GM12872 (cell line): ENCODE results near the gene OR5D18.

ENCODE experiments used
- CTCF ChIP-seq: IDR thresholded peaks from 3 replicates; pipeline ENCODE4 v1.5.1; 2011; ENCODE audit warnings: low read depth, mild to moderate bottlenecking, low read length, moderate library complexity; ENCODE audit not compliant: insufficient read depth

The OR5D18 gene

GRCh38 chr11:55819330-55819729 lies at the start of gene OR5D18:
Gene OR5D18, plus strand, starts transcription at chr11:55819630. Its CDS starts 0 bp downstream, at chr11:55819630.
- TF ChIP-seq CTCF, result no peak

GRCh38 chr11:55773138-55773537 lies 46.3 kb upstream of the OR5D18 start, which contains the start of gene OR5D13:
Gene OR5D13, plus strand, starts transcription at chr11:55773438. Its CDS starts 0 bp downstream, at chr11:55773438.
- no peak for TF ChIP-seq CTCF

DNA sequence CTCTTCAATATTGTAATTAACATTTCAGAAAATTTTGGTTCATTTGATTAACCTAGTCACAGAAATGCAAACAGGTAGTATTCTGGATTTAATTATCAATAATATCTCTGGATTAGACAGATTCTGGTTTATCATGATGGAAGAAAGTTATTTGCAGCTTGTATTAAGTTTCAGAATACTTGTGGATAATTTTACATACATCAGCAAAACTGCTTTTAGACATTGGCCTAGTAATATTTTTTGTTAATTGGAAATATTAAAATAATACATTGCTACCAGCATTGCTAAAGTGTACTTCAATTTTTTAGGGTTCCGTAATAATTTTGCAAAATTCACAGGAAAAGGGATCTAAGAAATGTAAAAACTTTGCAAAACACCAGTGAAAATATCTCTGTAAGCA lies 27.8 kb upstream of the OR5D18 start:
- no peak for TF ChIP-seq CTCF

DNA sequence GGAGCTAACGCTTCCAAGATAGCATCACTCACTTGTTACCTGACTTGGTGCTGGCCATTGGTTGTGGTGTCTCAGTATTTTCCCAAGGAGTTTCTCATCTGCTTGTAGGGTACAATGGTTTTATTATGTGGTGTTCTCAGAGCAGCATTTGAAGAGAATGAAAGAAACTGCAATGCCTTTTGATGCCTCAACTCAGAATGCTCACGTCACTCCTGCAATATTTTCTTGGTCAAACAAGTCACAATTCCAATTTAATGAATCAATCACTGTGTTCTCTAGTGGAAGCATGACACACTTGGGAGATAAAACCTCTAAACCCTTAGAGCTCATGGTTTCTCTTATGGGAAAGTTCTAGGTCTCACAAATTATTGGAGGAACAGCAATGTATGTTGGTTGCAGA lies 26.1 kb upstream of the OR5D18 start:
- no peak for TF ChIP-seq CTCF

DNA sequence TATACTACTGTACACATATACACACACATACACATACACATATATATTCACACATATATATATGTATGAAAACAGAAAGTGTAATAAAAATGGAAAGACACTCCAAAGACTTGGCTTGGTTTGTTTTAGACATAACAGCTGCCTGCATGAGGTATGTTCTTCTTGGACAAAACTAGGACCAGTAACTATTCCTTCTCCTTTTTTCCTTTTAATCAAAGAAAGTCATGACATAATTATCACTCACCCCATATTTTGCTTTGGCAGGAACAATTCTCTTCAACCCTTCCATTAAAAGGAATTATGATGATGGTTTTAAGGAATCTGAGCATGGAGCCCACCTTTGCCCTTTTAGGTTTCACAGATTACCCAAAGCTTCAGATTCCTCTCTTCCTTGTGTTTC lies 24.2 kb upstream of the OR5D18 start, which contains the start of gene OR5D14:
OR5D14 (plus strand) TSS at position 301 of the 400 bp plus-strand sequence; CDS start at position 301, 0 bp downstream.
- TF ChIP-seq CTCF, result no peak

DNA sequence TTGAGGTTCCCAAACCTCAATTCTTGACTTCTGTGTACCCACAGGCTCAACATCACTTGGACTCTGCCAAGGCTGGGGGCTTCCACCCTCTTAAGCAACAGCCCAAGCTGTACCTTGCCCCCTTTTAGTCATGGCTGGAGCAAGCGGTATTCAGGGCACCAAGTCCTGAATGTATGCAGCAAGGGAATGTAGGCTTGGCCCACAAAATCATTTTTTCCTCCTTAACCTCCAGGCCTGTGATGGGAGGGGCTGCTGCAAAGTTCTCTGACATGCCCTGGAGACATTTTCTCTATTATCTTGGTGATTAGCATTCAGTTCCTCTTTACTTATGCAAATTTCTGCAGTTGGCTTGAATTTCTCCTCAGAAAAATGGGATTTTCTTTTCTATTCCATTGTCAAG lies 13.2 kb upstream of the OR5D18 start:
- TF ChIP-seq CTCF, result no peak

- no peak for TF ChIP-seq CTCF
Observed at GRCh38 chr11:55811067-55811466, 8.4 kb upstream of the OR5D18 start, which contains the start of gene OR5L1. Gene OR5L1, plus strand, starts transcription at chr11:55811367. Its CDS starts 100 bp downstream, at chr11:55811467.
